Muscle of back (tissue), 11 donors: Measurements from ENCODE around the gene COL18A1. TPM values are rescaled to one million over a fixed set of nuclear protein-coding genes. Genes with fewer than 3 reads are reported as not detected.
A peak's percentile ranks its signal among the peaks of the same experiment; 100 is the strongest.

ENCODE experiments used
- DNase-seq, 3 donors: peaks; one replicate each; pipeline versions ENCODE4 v3.0.0 to v3.0.0-alpha.2; 2013
- polyA plus RNA-seq, 10 donors: library from polyadenylated mRNA; unstranded; fragments of 120-200 nt; gene quantifications; one replicate each; pipeline ENCODE4 v1.2.1, GENCODE V29; 2013; ENCODE audit not compliant: insufficient read length in 10 of 10

Gene COL18A1
- polyA plus RNA-seq, 10 donors, result 53.7 to 116 (median 71.4) TPM

- no peak for DNase-seq
These were observed 126.6 kb downstream of the COL18A1 start for GRCh38 chr21:45531393-45532215.

GRCh38 chr21:45532826-45533360, 127.9 kb downstream of the COL18A1 start:
- DNase-seq, result no peak

DNA sequence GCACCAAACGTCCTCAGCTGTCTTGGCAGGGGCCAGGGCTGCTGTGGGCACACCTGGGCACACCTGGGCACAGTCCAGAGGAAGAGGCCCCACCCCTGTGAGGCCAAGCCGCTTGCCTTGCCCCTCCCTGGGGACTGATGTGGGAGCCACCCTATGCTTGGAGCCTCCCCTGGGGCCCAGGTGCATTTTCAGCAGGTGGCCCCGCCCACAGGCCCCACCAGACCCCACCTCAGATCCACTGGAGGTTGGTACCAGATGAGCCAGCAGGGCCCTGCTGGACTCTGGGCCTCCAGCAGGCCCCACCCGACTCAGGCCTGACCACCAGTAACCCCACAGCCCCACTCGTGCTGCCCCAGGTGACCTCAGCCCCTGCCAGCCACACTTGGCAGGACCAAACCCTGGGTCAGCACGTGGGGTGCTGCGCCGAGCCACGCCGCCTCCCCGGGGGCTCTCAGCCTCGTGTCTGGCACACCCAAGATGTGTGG, 128.4 kb downstream of the COL18A1 start:
- no peak for DNase-seq

DNA sequence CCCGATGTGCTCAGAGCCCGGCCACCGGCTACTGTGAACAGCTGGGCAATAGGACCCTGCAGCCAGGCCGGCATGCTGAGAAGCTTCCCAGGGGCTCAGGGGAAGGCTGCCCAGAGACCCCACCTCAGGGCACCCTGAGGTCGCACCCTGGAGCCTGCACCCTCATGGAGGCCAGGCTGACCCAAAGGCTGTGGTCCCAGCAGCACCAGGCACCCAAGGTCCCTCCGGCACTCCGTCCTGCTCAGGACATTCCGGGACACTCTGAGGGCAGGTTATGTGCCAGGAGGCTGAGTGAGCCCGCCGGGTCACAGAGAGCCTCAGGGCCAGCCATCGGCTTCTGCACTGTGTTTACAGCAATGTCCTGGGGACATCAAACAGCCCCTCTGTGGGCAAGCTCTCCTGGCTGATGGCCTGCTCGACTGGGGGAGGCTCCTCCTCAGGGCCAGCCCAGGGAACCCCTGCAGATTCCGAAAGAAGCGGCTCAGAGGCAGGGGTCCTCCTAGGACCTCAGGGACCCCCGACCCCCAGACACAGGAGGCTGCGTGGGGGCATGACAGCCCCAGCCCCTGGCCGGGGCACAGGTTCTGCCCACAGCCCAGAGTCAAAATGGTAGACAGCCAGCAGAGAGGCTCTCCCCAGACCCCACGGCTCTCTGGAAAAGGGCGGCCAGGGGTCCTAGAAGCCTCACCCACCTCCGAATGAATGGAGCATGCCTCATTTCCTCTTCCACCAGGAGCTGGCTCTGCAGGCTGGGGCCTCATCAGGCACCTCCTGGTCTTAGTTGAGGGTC, 129.1 kb downstream of the COL18A1 start:
- DNase-seq, result no peak

DNA sequence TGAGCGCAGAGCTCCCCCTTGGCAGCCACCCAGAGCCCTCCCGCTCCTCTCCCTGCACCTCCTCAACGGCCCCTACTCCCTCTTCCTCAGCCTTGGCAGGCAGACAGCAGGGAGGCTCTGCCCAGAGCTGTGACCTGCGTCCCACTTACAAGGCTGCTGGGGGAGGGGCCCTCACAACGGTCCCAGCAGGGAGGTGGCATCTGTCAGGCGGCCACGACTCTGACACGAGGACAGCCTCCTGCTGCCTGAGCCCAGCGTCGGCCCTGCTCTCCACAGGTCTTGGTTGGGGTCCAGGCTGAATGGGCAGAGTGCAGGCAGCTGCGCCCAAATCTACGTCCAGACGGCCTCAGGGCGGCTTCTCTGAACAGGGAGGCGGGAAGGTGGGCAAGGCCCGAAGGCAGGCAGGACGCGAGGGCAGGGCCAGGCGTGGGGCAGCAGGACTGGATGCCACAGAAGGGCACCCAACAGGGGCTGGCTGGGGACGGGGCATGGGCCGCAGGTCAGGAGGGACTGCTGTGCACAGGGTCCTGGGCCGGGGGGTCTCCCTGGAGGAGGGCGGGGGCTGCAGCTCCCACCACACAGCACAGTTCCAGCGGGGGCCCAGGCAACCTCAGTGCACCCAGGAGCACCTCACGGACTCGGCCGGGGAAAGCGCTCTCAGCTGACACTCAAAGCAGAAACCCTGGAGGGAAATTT, 129.8 kb downstream of the COL18A1 start:
- peak in 2 of 3 donors; percentile 49 to 77 for DNase-seq

- no peak for DNase-seq
These were observed 130.5 kb downstream of the COL18A1 start for GRCh38 chr21:45535341-45536081.

- DNase-seq, result no peak
These were observed 131.5 kb downstream of the COL18A1 start for GRCh38 chr21:45536301-45537081.

DNA sequence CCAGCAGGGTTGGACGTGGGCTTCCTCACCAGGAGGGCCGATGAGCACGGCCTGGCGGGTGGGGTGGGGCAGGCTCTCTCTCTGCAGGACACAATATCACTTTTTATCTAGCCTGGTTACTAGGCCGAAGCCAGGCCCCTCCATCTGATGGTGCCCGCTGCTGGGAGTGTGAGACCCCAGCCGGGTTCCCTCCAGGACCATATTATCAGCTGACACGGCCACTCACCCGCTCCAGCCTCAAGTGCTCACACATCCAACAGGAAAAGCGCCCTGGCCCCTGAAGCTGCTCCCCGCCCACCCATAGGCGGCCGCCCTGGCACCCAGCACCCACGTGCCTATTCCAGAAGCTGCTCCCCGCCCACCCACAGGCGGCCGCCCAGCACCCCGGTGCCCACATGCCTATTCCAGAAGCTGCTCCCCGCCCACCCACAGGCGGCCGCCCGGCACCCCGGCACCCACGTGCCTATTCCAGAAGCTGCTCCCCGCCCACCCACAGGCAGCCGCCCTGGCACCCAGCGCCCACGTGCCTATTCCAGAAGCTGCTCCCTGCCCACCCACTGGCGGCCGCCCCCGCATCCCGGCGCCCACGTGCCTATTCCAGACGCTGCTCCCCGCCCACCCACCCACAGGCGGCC, 132.3 kb downstream of the COL18A1 start:
- DNase-seq, result no peak

DNA sequence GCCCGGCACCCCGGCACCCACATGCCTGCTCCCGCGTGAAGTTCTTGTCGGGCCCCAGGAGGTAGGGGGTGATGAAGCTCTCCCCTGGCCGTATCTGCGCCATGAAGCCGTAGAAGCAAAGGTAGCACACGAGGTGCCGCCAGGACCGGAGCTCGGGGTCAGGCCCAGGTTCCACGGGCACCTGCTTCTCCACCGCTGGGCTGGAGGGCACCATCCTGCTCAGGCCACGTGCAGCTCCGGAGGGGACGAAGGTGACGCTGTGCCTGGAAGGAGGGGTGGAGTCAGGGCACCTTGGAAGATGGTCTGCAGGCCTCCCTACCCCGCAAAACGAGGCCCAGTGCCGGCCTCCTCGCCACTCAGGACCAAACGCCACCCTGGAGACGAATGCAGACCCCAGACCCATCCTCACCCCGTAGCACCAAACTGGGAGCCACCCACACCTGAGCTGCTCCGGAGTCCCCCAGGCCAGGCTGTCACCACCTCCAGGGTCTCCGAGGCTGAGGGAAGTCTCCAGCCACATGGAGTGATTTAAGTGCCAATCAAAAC, 132.9 kb downstream of the COL18A1 start:
- DNase-seq, result no peak

DNA sequence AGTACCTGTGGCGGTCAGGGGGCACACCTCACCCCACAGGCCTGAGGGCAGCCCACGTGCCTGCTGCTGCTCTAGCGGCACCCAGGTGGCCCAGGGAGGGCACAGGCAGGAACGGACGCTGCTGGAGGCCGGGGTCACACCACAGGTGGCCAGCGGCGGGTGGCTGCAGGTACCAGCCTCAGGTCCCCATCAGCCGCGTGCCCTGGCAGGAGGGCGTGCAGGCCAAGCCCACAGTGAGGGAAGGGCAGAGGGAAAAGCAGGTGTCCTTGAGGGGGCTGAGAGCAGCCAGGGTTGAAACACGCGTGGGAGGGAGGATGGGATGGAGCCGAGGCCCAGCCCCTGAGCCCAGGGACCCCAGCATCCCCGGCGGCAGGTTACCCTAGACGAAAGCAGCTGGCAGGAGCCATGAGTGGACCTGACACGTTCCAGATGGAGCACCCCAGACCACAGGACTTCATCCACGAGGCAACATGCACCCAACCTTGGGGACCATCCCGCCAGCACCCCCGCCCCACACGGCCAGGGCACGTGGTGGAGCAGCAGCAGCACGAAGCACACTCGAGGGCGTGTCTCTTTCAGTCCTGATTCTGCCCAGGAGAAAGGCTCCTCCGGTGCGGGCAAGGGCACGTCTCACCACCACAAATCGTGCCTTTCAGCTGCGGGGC, 133.5 kb downstream of the COL18A1 start:
- no peak for DNase-seq

DNA sequence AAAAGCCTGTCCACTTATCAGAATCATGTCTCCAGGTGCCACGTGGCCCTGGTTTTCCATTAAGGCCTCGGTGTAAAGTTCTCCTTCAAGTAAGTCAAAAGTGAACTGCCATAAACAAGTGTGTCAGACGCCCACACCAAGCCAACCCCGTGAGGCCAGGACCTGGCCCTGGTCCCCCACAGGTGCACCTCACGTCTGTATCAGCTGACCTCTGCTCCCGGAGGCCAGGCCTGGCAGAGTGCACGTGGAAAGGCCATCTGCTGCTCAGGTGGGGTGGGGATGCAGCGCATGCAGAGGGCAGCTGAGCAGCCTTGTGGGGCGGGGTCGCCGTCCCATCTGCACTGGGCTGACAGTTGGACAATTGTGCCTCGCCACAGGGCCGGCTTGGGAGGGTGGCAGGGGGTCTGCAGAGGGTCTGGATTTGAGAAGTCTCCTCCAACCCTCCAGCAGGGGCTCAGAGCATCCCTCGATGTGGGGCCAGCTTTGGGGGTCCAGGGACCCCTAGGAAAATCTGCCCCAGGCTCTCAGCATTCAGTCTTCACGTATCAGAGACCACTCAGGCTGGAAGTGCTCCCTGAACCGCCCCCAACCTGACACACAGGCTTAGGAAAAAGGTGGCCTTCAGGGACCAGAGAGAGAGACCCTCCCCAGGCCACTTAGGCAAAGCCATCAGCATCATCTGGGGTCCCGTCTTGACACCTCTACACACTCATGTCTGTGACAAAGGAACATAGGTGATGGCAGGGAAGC, 134.3 kb downstream of the COL18A1 start:
- no peak for DNase-seq

- DNase-seq, result no peak
These were observed 135.0 kb downstream of the COL18A1 start for GRCh38 chr21:45539796-45540600.

GRCh38 chr21:45540601-45540970, 135.6 kb downstream of the COL18A1 start:
- DNase-seq, result no peak

- DNase-seq, result peak; percentile 39 to 82 (median 66)
These were observed 136.5 kb downstream of the COL18A1 start for GRCh38 chr21:45541221-45542039.

- peak; percentile 46 to 86 (median 79) for DNase-seq
These were observed 137.3 kb downstream of the COL18A1 start, which contains the start of gene SLC19A1 for GRCh38 chr21:45542242-45542666. Gene SLC19A1, minus strand, starts transcription at chr21:45542440. Its CDS starts 4,481 bp downstream, at chr21:45537959.
